ENCODE results near the gene AREL1. TPM values are rescaled to one million over a fixed set of nuclear protein-coding genes. Genes with fewer than 3 reads are reported as not detected.

Gene AREL1
- polyA plus RNA-seq, 1 experiment: 52.7 TPM

- CTCF ChIA-PET: interaction anchor here (1.1 to 4.0 kb wide), 8 partner anchors 8 to 186 kb away, joined by 3 to 20 read pairs (median 6); partner anchors contain the start of gene LTBP2
Observed at GRCh38 chr14:74618078-74618952, 94.6 kb downstream of the AREL1 start.

GRCh38 chr14:74616996-74617700, 95.7 kb downstream of the AREL1 start:
- H3K36me3 ChIP-seq (ENCODE audit: control insufficient read depth, insufficient read depth, low read length): no peaks in the 10 kb centered on the region
- no peak for TF ChIP-seq CTCF (IDR thresholded peaks at IDR 0.05; ENCODE audit: insufficient read depth, low read depth, low read length)
- no peaks in the 10 kb centered on the region for H3K27me3 ChIP-seq (ENCODE audit: control insufficient read depth, insufficient read depth, low read length)
- ChIA-PET POLR2A (interaction anchor here (0.5 kb wide), 2 partner anchors 18 to 451 kb away, joined by 6 to 10 read pairs; no protein-coding TSS in a partner anchor), CTCF (interaction anchor here (0.6 to 4.0 kb wide), 12 partner anchors 7 to 239 kb away, joined by 3 to 20 read pairs (median 4); partner anchors contain the start of gene LTBP2)
- DNase-seq (ENCODE audit: low read depth): no peak
- H3K4me3 ChIP-seq (ENCODE audit: low read depth, low read length): no peak overlapping the region

More at GRCh38 chr14:74618078-74618952, 94.6 kb downstream of the AREL1 start:
- no peaks in the 10 kb centered on the region for H3K27me3 ChIP-seq (ENCODE audit: control insufficient read depth, insufficient read depth, low read length)
- H3K36me3 ChIP-seq (ENCODE audit: control insufficient read depth, insufficient read depth, low read length): no peaks in the 10 kb centered on the region
- POLR2A ChIA-PET: interaction anchor here (0.6 kb wide), 2 partner anchors 14 to 32 kb away, joined by 3 to 14 read pairs; no protein-coding TSS in a partner anchor
- H3K4me3 ChIP-seq (ENCODE audit: low read depth, low read length): no peak overlapping the region
- DNase-seq (ENCODE audit: low read depth): no peak
- TF ChIP-seq CTCF (IDR thresholded peaks at IDR 0.05; ENCODE audit: insufficient read depth, low read depth, low read length): no peak

GRCh38 chr14:74616507-74616906, 96.4 kb downstream of the AREL1 start:
- H3K36me3 ChIP-seq (ENCODE audit: control insufficient read depth, insufficient read depth, low read length): no peaks in the 10 kb centered on the region
- H3K4me3 ChIP-seq (ENCODE audit: low read depth, low read length): no peak overlapping the region
- no peaks in the 10 kb centered on the region for H3K27me3 ChIP-seq (ENCODE audit: control insufficient read depth, insufficient read depth, low read length)
- ChIA-PET POLR2A (no interaction called here), CTCF (interaction anchor here (1.0 to 2.1 kb wide), 10 partner anchors 10 to 239 kb away, joined by 3 to 5 read pairs (median 3); no protein-coding TSS in a partner anchor)
- DNase-seq (ENCODE audit: low read depth): no peak
- TF ChIP-seq CTCF (IDR thresholded peaks at IDR 0.05; ENCODE audit: insufficient read depth, low read depth, low read length): no peak

- Histone ChIP-seq H3K4me3 (ENCODE audit: low read depth, low read length) (no peak overlapping the region), H3K36me3 (ENCODE audit: control insufficient read depth, insufficient read depth, low read length) (no peaks in the 10 kb centered on the region), H3K27me3 (ENCODE audit: control insufficient read depth, insufficient read depth, low read length) (no peaks in the 10 kb centered on the region)
- no peak for TF ChIP-seq CTCF (IDR thresholded peaks at IDR 0.05; ENCODE audit: insufficient read depth, low read depth, low read length)
- no peak for DNase-seq (ENCODE audit: low read depth)
- POLR2A ChIA-PET: no interaction called here
- CTCF ChIA-PET: interaction anchor here (0.6 to 2.1 kb wide), 10 partner anchors 11 to 240 kb away, joined by 3 to 5 read pairs (median 3); no protein-coding TSS in a partner anchor
Observed at GRCh38 chr14:74615735-74616134, 97.1 kb downstream of the AREL1 start.

Measured in BJ (cell line).